ELF-1 (cell line): ENCODE measurements around the gene UBAC1.

Experiments
- DNase-seq: peaks from one replicate; pipeline ENCODE4 v3.0.0-alpha.2; 2016; ENCODE audit warnings: low read depth, low spot score

Gene UBAC1

GRCh38 chr9:135993765-135994500, 32.8 kb upstream of the UBAC1 start:
- DNase-seq, result peak; percentile 69

- DNase-seq, result no peak
Observed at GRCh38 chr9:135993409-135993742, 32.2 kb upstream of the UBAC1 start.

- DNase-seq, result peak; percentile 91
Observed at GRCh38 chr9:135992486-135993408, 31.6 kb upstream of the UBAC1 start.

GRCh38 chr9:135991771-135992170, 30.6 kb upstream of the UBAC1 start:
- DNase-seq, result no peak

GRCh38 chr9:135990468-135991429, 29.6 kb upstream of the UBAC1 start:
- DNase-seq, result peak; percentile 65

GRCh38 chr9:135989722-135990467, 28.7 kb upstream of the UBAC1 start:
- no peak for DNase-seq

- no peak for DNase-seq
Observed at GRCh38 chr9:135989157-135989556, 28.0 kb upstream of the UBAC1 start.

- DNase-seq, result no peak
Observed at GRCh38 chr9:135988493-135988892, 27.3 kb upstream of the UBAC1 start.

GRCh38 chr9:135987838-135988404, 26.7 kb upstream of the UBAC1 start:
- DNase-seq, result no peak

GRCh38 chr9:135986605-135987004, 25.4 kb upstream of the UBAC1 start:
- no peak for DNase-seq

- DNase-seq, result no peak
Observed at GRCh38 chr9:135985889-135986288, 24.7 kb upstream of the UBAC1 start.

GRCh38 chr9:135985459-135985774, 24.2 kb upstream of the UBAC1 start:
- DNase-seq, result no peak

GRCh38 chr9:135984072-135984710, 23.0 kb upstream of the UBAC1 start:
- DNase-seq, result no peak

GRCh38 chr9:135983208-135984071, 22.3 kb upstream of the UBAC1 start:
- no peak for DNase-seq

- no peak for DNase-seq
Observed at GRCh38 chr9:135982499-135983207, 21.5 kb upstream of the UBAC1 start.

GRCh38 chr9:135980926-135981630, 19.9 kb upstream of the UBAC1 start:
- DNase-seq, result no peak

- DNase-seq, result no peak
Observed at GRCh38 chr9:135979547-135980166, 18.5 kb upstream of the UBAC1 start.
